SK-N-MC (cell line): ENCODE measurements around the gene CDK16.

Source experiments
- EZH2 ChIP-seq: fragments of 200-600 bp; sonication (generic); IDR thresholded peaks from one replicate; pipeline ENCODE4 v1.6.1; 2017; ENCODE audit warnings: antibody characterized with exemption
- FOXP2 ChIP-seq: optimal IDR thresholded peaks from 2 replicates; pipeline ENCODE3; 2011; ENCODE audit warnings: mild to moderate bottlenecking, moderate library complexity; ENCODE audit not compliant: insufficient read depth; ENCODE audit errors: extremely low read length, control extremely low read depth
- POLR2AphosphoS5 ChIP-seq: IDR thresholded peaks from 2 replicates; pipeline ENCODE4 v1.6.1; 2012; ENCODE audit warnings: mild to moderate bottlenecking, low read depth, low read length, borderline replicate concordance

- TF ChIP-seq POLR2AphosphoS5 (peak; percentile 90), EZH2 (no peak), FOXP2 (peak; percentile 78)
Observed at GRCh38 chrX:47193475-47194193, 24.8 kb upstream of the CDK16 start, which contains the start of gene UBA1.
